Stimulated activated naive CD8-positive, alpha-beta T cell treated with anti-CD3 and anti-CD28 coated beads, Interleukin-15, amount 100 ng/mL, for 72 hours (primary cell): ENCODE measurements around the gene RNF144A.

Source experiments
- ATAC-seq: fragments of 150-1000 bp; cut with Tn5 transposase; 2 replicates; pipeline ENCODE4 v1.10.0; 2021; ENCODE audit warnings: mild to moderate bottlenecking, moderate library complexity
- DNase-seq, 2 donors: peaks; one replicate each; pipeline ENCODE4 v3.0.0; 2021 to 2022
- H3K27ac Mint-ChIP-seq, 2 donors: one replicate each; pipeline ENCODE4 v1.8.0; 2022; ENCODE audit warnings: mild to moderate bottlenecking in 2 of 2, mixed read lengths in 2 of 2, moderate library complexity in 2 of 2
- H3K27me3 Mint-ChIP-seq: one replicate; pipeline ENCODE4 v1.8.0; 2022; ENCODE audit warnings: mixed read lengths
- H3K4me1 Mint-ChIP-seq: one replicate; pipeline ENCODE4 v1.8.0; 2022; ENCODE audit warnings: mild to moderate bottlenecking, mixed read lengths
- H3K4me3 Mint-ChIP-seq, 2 donors: one replicate each; pipeline ENCODE4 v1.8.0; 2022; ENCODE audit warnings: mild to moderate bottlenecking in 2 of 2, mixed read lengths in 2 of 2, moderate library complexity in 1 of 2
- H3K9me3 Mint-ChIP-seq, 2 donors: one replicate each; pipeline ENCODE4 v1.8.0; 2022; ENCODE audit warnings: mixed read lengths in 2 of 2

The RNF144A gene

GRCh38 chr2:6965071-6965795, 48.0 kb downstream of the RNF144A start:
- Mint-ChIP-seq H3K27me3 (no peaks in the 10 kb centered on the region), H3K9me3 (no peaks in the 10 kb centered on the region), H3K4me1 (peaks cover 30% of the 10 kb centered on the region), H3K4me3 (no peak overlapping the region), H3K27ac (no peak overlapping the region)
- DNase-seq (no peak), ATAC-seq (no peak)

- ATAC-seq (no peak), DNase-seq (no peak)
- H3K9me3 Mint-ChIP-seq, result no peaks in the 10 kb centered on the region
- no peak overlapping the region for H3K27ac Mint-ChIP-seq
- no peaks in the 10 kb centered on the region for H3K27me3 Mint-ChIP-seq
- peaks cover 23% of the 10 kb centered on the region for H3K4me1 Mint-ChIP-seq
- H3K4me3 Mint-ChIP-seq, result no peak overlapping the region
Measured at GRCh38 chr2:6966446-6966940, 49.3 kb downstream of the RNF144A start.

- Mint-ChIP-seq H3K4me1 (peaks cover 17% of the 10 kb centered on the region), H3K27me3 (no peaks in the 10 kb centered on the region), H3K9me3 (no peaks in the 10 kb centered on the region), H3K27ac (peak overlapping the region in 1 of 2 donors; percentile 67), H3K4me3 (no peak overlapping the region)
- ATAC-seq, result no peak
- no peak for DNase-seq
Measured at GRCh38 chr2:6967301-6967700, 50.1 kb downstream of the RNF144A start.

DNA sequence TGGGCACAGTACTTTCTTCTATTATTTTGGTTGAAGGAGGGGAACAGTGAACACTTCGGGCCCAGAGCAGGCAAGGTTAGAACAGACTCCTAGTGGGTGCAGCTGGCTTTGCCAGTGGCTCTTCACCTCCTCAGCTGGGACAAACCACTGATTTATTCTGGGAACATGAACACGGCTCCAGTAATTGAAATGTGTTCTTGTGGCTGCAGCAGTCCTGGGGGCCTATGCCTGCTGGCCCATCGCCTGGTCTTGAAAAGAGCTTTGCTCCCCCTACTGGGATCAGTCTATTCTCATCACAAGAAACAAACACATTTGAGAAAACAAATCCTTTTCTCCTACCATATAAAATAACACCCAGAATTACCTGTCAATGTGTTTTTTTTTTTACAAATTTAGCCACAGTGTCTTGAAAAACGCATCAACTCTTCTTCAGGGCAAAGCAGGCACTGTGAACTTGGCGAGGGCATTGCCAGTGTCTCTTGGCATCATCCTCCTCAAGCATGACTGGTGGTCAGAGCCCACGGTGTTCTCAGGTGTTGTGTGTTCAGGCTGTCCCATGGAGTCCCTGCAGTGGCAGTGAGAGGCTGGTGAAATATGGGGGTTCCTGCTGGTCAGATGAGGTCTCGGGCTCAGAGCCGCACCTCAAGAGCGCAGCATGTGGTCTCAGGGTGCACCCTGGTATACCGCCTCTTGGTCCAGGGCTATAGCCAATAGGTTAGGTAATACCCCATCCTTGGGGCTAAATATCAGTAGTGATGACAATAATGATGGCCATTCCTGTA, 51.3 kb downstream of the RNF144A start:
- Mint-ChIP-seq H3K27ac (peak overlapping the region in 1 of 2 donors; percentile 86), H3K9me3 (no peaks in the 10 kb centered on the region), H3K4me3 (no peak overlapping the region), H3K27me3 (no peaks in the 10 kb centered on the region), H3K4me1 (peaks cover 17% of the 10 kb centered on the region)
- DNase-seq (no peak), ATAC-seq (no peak)

DNA sequence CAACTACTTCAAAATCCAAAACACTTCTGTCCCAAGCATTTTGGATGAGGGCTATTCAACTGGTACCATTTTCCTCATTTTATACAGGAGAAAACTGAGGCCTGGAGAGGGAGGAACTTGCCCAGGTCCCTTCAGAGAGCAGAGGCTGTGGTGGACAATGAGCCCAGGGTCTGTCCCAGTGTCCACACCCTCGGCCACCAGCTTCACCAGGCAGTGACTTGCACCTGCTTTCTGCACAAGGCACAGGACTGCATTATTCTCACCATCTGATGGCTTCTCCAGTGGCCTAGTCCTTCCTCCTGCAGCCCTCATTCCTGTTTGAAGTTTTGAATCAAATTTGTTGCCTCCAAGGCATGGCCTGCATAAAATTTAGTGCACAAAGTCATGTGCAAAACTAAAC, 53.3 kb downstream of the RNF144A start:
- Mint-ChIP-seq H3K27me3 (no peaks in the 10 kb centered on the region), H3K27ac (no peak overlapping the region), H3K4me3 (no peak overlapping the region), H3K9me3 (no peaks in the 10 kb centered on the region), H3K4me1 (peaks cover 16% of the 10 kb centered on the region)
- ATAC-seq (no peak), DNase-seq (no peak)

GRCh38 chr2:6970976-6971480, 53.8 kb downstream of the RNF144A start:
- DNase-seq (no peak), ATAC-seq (no peak)
- no peak overlapping the region for H3K4me3 Mint-ChIP-seq
- no peaks in the 10 kb centered on the region for H3K9me3 Mint-ChIP-seq
- peaks cover 20% of the 10 kb centered on the region for H3K4me1 Mint-ChIP-seq
- no peaks in the 10 kb centered on the region for H3K27me3 Mint-ChIP-seq
- H3K27ac Mint-ChIP-seq, result no peak overlapping the region

- no peak overlapping the region for H3K27ac Mint-ChIP-seq
- H3K4me1 Mint-ChIP-seq, result peaks cover 23% of the 10 kb centered on the region
- ATAC-seq (no peak), DNase-seq (no peak)
- H3K27me3 Mint-ChIP-seq, result no peaks in the 10 kb centered on the region
- H3K9me3 Mint-ChIP-seq, result no peaks in the 10 kb centered on the region
- H3K4me3 Mint-ChIP-seq, result no peak overlapping the region
Measured at GRCh38 chr2:6971502-6971901, 54.3 kb downstream of the RNF144A start.

DNA sequence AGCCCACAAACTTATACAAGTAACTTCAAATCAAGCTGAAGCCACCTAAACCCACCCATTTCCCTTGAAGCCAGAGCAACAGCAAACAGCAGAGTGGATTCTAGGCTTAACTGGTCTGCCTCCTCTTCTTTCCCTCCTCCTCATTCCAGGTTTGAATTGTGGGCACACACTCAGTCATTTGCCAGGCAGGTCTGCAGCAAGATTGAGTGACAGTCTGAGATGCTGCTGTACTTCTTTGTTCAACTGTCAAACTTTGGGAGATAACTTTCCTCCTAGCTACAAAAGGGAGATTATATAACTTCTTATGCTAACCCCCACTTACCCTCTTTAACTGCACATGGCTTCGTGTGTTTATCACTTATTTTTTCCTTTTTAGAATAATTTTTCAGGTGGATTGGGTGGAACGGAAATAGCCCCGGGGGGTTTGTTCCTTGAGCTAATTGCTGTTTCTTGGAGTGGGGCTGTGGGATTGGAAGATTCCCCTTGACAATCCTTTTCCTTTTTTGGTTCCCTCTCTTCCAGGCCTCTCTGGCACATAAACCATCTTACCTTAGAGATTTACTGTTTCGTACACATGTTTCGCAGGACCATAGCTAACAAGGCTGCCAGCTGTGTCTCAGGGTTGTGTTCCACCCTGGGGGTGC, 55.0 kb downstream of the RNF144A start:
- H3K4me1 Mint-ChIP-seq, result peaks cover 23% of the 10 kb centered on the region
- H3K27ac Mint-ChIP-seq, result peak overlapping the region; percentile 48 to 71
- no peak for DNase-seq
- ATAC-seq, result no peak
- no peaks in the 10 kb centered on the region for H3K27me3 Mint-ChIP-seq
- H3K4me3 Mint-ChIP-seq, result no peak overlapping the region
- no peaks in the 10 kb centered on the region for H3K9me3 Mint-ChIP-seq

DNA sequence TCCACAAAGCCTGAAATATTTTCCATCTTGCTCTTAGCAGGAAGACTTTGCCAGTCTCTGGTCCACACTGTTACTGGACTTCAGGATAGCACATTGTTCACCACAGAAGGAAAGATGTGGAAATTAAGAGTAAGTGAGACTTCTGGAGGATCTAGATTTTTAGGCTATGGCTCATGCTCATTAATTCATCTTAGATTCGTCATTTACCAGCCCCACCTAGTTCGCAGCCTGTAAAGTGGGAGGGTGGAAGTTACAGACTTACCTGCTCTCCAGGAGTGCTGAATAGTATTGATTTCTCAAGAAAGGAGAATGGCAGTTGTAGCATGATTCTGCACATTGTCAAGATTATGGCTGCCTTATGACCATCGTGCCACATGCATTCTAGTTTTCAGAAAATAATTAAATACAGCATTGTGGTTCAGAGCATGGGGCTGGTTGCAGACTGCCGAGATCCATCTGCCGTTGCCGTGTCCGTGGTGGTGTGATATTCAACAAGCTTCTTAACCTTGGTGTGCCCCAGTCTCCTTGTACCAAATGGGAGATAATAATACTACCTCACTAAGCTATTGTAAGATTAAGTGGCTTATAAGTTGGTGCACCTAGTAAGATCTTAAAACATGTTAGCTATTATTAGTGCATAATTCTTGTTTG, 56.8 kb downstream of the RNF144A start:
- Mint-ChIP-seq H3K4me3 (no peak overlapping the region), H3K9me3 (no peaks in the 10 kb centered on the region), H3K27ac (no peak overlapping the region)

DNA sequence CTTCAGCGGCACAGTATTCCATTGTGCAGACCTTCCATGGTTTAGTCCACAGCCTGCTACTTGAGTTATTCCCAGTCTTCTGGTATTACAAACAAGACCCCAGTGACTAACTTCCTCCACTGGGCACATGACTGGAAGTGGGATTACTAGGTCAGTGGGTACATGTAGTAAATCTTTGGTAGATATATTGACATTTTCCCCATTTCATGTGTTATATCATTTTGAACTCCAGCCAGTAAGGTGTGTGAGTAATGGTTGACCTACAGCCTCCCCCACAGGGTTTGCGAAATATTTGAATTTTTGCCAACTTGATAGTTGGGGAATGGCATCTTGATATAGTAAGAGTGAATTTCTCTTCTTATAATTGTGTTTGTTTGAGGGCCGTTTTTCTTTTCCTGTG, 58.8 kb downstream of the RNF144A start:
- H3K9me3 Mint-ChIP-seq, result peaks cover 5 to 9% of the 10 kb centered on the region in 2 donors
- H3K4me1 Mint-ChIP-seq, result peaks cover 28% of the 10 kb centered on the region
- no peak overlapping the region for H3K4me3 Mint-ChIP-seq
- no peak for ATAC-seq
- H3K27me3 Mint-ChIP-seq, result no peaks in the 10 kb centered on the region
- DNase-seq, result no peak
- H3K27ac Mint-ChIP-seq, result no peak overlapping the region

More for the DNA sequence above, 56.8 kb downstream of the RNF144A start:
- H3K4me1 Mint-ChIP-seq, result peaks cover 24% of the 10 kb centered on the region
- H3K27me3 Mint-ChIP-seq, result no peaks in the 10 kb centered on the region
- no peak for ATAC-seq
- DNase-seq, result no peak

DNA sequence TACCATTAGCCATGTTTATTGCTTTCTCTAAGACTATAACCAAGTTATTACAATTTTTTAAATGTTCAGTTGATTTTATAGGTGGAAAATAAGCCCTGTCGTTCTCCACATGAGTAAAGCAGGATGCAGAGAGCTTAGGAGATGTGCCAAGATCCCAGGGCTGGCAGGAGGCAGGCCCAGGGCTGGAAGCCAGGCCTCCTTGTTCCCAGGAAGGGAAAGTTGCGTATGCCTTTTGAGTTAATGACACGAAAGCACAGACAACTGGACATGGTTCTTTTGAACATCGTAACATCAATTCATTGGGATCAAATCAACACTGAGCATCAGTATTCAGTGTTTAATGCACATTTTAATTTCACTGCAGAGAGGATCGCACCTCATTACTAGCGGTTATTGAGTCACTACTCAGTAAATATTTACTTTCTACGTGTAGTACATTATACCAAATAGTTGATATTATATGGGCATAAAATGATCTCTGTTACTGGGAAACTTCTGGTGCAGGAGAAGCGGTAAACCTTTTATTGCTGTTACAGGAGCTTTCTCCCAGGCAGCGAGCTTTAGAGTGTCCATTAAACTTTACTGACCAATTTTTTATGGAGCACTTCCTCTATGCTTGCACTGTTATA, 60.0 kb downstream of the RNF144A start:
- no peak overlapping the region for H3K27ac Mint-ChIP-seq
- DNase-seq, result no peak
- no peaks in the 10 kb centered on the region for H3K27me3 Mint-ChIP-seq
- no peak overlapping the region for H3K4me3 Mint-ChIP-seq
- ATAC-seq, result no peak
- H3K4me1 Mint-ChIP-seq, result peaks cover 35% of the 10 kb centered on the region
- H3K9me3 Mint-ChIP-seq, result peaks cover 11 to 19% of the 10 kb centered on the region in 2 donors

DNA sequence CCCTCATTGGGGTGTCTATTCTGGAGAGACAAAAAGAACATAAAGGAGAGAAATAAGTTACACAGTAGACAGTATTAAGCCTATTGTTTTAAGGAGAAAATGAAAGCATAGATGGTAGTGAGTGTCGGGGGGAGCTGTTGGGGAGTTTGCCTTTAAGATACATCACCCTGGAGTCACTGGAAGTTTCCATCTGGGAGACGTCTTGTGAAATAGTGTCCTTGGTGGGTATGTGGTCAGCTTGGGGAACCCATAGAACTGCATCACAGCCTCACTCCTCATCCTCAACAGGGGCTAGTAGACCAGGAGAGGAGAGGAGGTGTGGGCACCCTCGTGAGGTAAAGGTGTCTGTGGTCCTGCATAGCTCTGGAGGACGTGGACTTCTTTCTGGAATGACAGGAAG, 60.6 kb downstream of the RNF144A start:
- no peak overlapping the region for H3K4me3 Mint-ChIP-seq
- H3K27ac Mint-ChIP-seq, result no peak overlapping the region
- peaks cover 35% of the 10 kb centered on the region for H3K4me1 Mint-ChIP-seq
- ATAC-seq, result no peak
- peaks cover 11 to 19% of the 10 kb centered on the region in 2 donors for H3K9me3 Mint-ChIP-seq
- no peak for DNase-seq
- no peaks in the 10 kb centered on the region for H3K27me3 Mint-ChIP-seq

DNA sequence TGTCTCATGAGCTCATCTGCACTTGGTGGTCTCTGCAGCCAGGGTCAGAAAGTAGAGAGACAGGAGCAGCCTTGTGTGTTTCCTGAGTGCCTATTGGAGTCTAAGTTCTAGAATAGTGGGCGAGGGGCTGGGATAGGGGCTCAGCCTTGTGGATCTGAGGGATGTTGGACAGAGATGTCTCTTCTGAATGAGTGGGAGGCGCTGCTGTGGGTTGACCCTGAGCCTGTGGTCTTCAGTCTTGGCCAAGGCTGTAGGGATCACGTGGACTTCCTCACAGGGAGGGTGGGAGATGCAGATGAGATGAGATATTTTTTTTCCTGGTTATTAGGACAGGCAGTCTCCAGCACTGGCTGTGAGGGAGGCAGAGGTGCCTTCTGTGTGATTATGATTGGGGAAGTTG, 61.8 kb downstream of the RNF144A start:
- ATAC-seq, result no peak
- no peaks in the 10 kb centered on the region for H3K27me3 Mint-ChIP-seq
- H3K4me3 Mint-ChIP-seq, result no peak overlapping the region
- peaks cover 11 to 19% of the 10 kb centered on the region in 2 donors for H3K9me3 Mint-ChIP-seq
- H3K27ac Mint-ChIP-seq, result no peak overlapping the region
- peaks cover 42% of the 10 kb centered on the region for H3K4me1 Mint-ChIP-seq
- no peak for DNase-seq

GRCh38 chr2:6982449-6982848, 65.2 kb downstream of the RNF144A start:
- peaks cover 11 to 19% of the 10 kb centered on the region in 2 donors for H3K9me3 Mint-ChIP-seq
- ATAC-seq (no peak), DNase-seq (no peak)
- no peak overlapping the region for H3K27ac Mint-ChIP-seq
- H3K27me3 Mint-ChIP-seq, result no peaks in the 10 kb centered on the region
- H3K4me1 Mint-ChIP-seq, result peaks cover 53% of the 10 kb centered on the region
- H3K4me3 Mint-ChIP-seq, result no peak overlapping the region
